ENCODE measurements around the gene ITPKB.
A peak's percentile ranks its signal among the peaks of the same experiment; 100 is the strongest.
"Not testable (repeated sequence)": the region's sequence is repeated elsewhere in the genome, so short reads cannot be mapped to it uniquely, and the experiment has no call there.

Gene ITPKB

GRCh38 chr1:226738995-226739695, at the start of gene ITPKB:
TSS of gene ITPKB (minus strand) at chr1:226739282. CDS start at chr1:226737458, 1,824 bp downstream.
- ATAC-seq, result peak; percentile 62
- Mint-ChIP-seq H3K4me3 (peak within 1 kb of the TSS; percentile 98), H3K36me3 (peaks cover 21% of the 10 kb centered on the region), H3K27ac (peak within 1 kb of the TSS; percentile 91), H3K4me1 (peaks cover 45% of the 10 kb centered on the region), H3K9me3 (no peaks in the 10 kb centered on the region), H3K27me3 (no peaks in the 10 kb centered on the region)

GRCh38 chr1:226787638-226788037, 48.6 kb upstream of the ITPKB start:
- ATAC-seq, result no peak
- H3K9me3 Mint-ChIP-seq, result no peaks in the 10 kb centered on the region
- H3K36me3 Mint-ChIP-seq, result no peaks in the 10 kb centered on the region
- peaks cover 19% of the 10 kb centered on the region for H3K4me1 Mint-ChIP-seq
- no peak overlapping the region for H3K27ac Mint-ChIP-seq
- H3K4me3 Mint-ChIP-seq, result no peak overlapping the region
- no peaks in the 10 kb centered on the region for H3K27me3 Mint-ChIP-seq

DNA sequence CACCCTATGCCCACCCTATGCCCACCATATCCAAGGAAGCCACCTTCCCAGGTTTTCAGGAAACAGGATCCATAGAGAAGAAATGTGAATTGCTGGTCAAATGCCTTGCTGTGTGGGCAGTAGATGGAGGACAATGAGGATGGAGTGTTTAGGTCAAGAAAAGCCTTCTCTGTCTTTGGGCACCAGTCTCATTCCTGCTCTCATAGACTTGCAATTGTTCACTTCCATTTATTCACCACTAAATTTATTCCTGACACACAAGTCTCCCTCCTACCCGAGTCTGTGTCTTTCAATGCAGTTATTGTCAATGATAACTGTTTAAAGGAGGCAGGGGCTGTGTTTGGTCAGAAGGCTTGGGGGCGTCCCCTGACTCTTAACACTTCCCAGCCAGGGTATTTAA, 48.0 kb upstream of the ITPKB start:
- H3K9me3 Mint-ChIP-seq, result no peaks in the 10 kb centered on the region
- no peaks in the 10 kb centered on the region for H3K27me3 Mint-ChIP-seq
- H3K4me3 Mint-ChIP-seq, result no peak overlapping the region
- peaks cover 19% of the 10 kb centered on the region for H3K4me1 Mint-ChIP-seq
- H3K27ac Mint-ChIP-seq, result no peak overlapping the region
- no peak for ATAC-seq
- no peaks in the 10 kb centered on the region for H3K36me3 Mint-ChIP-seq

DNA sequence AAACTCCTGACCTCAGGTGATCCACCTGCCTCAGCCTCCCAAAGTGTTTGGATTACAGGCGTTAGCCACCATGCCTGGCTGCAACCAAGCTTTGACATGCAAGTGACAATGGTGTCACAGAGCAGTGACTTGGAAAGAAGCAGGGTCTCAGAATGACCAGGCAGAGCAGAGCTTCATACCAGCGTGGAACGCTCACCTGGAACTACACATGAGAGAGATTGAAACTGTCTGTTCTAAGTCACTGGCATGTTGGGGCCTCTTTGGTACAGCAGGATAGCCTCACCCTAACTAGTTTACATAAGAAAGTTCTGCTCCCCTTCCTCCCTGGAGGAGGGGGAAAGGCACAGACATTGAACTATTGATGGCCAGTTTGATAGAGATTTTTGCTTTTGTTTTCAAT, 47.5 kb upstream of the ITPKB start:
- no peak overlapping the region for H3K27ac Mint-ChIP-seq
- H3K36me3 Mint-ChIP-seq, result no peaks in the 10 kb centered on the region
- H3K4me1 Mint-ChIP-seq, result peaks cover 19% of the 10 kb centered on the region
- no peaks in the 10 kb centered on the region for H3K27me3 Mint-ChIP-seq
- no peaks in the 10 kb centered on the region for H3K9me3 Mint-ChIP-seq
- ATAC-seq, result peak; percentile 85
- H3K4me3 Mint-ChIP-seq, result no peak overlapping the region

DNA sequence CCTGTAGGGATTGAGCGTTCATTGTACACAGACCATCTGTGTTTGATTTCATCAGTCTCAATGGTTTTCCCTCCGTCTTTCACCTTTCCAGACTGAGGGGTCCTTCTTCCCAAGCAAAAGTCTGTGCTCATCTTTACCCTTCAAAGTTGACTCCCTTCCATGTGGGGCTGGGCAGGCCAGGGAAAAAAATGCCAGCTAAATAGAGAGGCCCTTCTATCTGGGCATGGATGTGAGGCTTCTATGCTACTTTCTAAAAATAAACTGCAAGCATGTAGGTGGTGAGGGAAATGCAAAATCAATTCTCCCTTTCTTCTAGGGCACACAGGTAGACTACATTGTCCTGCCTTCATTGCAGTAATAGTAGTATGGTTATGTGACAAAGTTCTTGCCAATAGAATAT, 46.7 kb upstream of the ITPKB start:
- H3K36me3 Mint-ChIP-seq, result no peaks in the 10 kb centered on the region
- no peaks in the 10 kb centered on the region for H3K9me3 Mint-ChIP-seq
- no peaks in the 10 kb centered on the region for H3K27me3 Mint-ChIP-seq
- no peak overlapping the region for H3K4me3 Mint-ChIP-seq
- H3K27ac Mint-ChIP-seq, result no peak overlapping the region
- no peak for ATAC-seq
- H3K4me1 Mint-ChIP-seq, result peaks cover 19% of the 10 kb centered on the region

DNA sequence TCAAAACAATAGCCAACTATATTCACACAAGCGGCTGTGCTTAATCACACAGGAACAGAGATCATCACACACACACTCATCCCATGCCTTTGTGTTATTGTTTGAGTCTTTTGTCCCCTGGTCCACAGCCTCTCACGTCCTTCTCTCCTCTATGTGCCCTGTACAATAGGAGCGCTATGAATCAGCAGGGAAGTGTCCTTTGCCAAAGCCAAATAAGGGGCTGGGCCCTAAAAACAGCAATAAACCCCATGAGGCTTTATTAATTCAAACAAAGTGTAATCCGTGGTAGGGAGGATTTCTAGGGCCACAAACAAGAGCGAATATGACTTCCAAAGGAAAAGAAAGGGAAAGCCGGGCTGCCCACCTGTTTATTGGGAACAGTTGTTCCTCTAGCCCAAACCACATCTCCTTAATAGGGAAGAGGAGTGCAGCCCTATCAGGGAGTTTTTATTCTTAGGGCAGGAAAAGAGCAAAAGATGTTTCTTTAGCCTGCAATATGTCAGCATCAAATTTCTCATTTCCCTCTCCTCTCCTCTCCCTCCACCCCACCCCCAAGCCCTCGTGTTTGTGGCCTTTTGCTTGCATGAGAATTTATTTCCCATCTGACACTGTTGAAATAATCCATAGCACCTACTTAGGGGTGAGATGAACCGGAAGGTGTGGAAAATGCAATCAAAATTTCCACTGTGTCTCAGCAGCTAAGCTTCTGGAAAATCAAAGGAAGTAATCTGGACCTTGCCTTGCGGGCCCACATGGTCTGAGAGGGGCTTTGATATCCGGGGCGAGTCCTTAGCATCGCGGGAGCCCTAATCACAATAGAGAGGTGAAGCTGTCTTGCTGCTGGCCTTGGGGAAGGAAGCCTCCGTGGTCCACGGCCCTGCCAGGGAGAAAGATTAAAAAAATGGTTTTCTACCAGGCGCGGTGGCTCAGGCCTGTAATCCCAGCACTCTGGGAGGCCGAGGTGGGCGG, 45.3 kb upstream of the ITPKB start:
- Mint-ChIP-seq H3K4me1 (peaks cover 18% of the 10 kb centered on the region), H3K27ac (no peak overlapping the region), H3K36me3 (no peaks in the 10 kb centered on the region), H3K4me3 (no peak overlapping the region), H3K9me3 (no peaks in the 10 kb centered on the region), H3K27me3 (no peaks in the 10 kb centered on the region)
- no peak for ATAC-seq

GRCh38 chr1:226782845-226783601, 43.9 kb upstream of the ITPKB start:
- Mint-ChIP-seq H3K4me1 (peaks cover 6% of the 10 kb centered on the region), H3K36me3 (no peaks in the 10 kb centered on the region), H3K27ac (no peak overlapping the region), H3K9me3 (no peaks in the 10 kb centered on the region), H3K4me3 (no peak overlapping the region), H3K27me3 (no peaks in the 10 kb centered on the region)
- no peak for ATAC-seq

DNA sequence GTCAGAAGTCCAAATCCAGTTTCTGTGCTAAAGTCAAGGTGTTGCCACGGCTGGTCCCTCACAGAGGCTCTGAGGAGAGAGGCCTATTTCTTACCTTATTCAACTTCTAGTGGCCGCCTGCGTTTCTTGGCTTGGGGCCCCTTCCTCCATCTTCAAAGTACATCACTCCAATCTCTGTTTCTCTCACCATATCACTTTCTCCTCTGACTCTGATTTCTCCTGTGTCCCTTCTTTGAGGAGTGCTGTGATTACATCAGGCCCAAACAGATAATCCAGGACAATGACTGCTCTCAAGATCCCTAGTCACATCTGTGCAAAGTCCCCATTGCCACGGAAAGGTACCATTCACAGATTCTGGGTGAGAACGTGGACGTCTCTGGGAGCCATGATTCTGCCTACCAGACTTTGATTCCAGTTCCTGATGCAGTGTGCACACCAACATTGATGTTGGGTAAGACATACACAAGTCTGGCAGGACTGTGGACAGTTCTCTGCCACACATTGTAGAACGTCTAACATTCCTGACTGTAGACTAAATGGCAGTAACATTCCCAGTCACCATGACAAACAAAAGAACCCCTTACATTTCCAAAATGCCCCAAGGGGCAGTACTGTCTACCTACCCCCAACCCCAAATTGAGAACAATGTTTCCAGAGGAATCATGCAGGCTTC, 43.0 kb upstream of the ITPKB start:
- Mint-ChIP-seq H3K4me1 (peaks cover 6% of the 10 kb centered on the region), H3K27ac (no peak overlapping the region), H3K36me3 (no peaks in the 10 kb centered on the region), H3K27me3 (no peaks in the 10 kb centered on the region), H3K4me3 (no peak overlapping the region), H3K9me3 (no peaks in the 10 kb centered on the region)
- ATAC-seq, result no peak

GRCh38 chr1:226779561-226779960, 40.5 kb upstream of the ITPKB start:
- no peaks in the 10 kb centered on the region for H3K4me1 Mint-ChIP-seq
- H3K9me3 Mint-ChIP-seq, result no peaks in the 10 kb centered on the region
- H3K27ac Mint-ChIP-seq, result no peak overlapping the region
- no peaks in the 10 kb centered on the region for H3K27me3 Mint-ChIP-seq
- no peak for ATAC-seq
- H3K4me3 Mint-ChIP-seq, result no peak overlapping the region
- H3K36me3 Mint-ChIP-seq, result no peaks in the 10 kb centered on the region

GRCh38 chr1:226778657-226779058, 39.6 kb upstream of the ITPKB start:
- no peaks in the 10 kb centered on the region for H3K36me3 Mint-ChIP-seq
- no peaks in the 10 kb centered on the region for H3K27me3 Mint-ChIP-seq
- no peak overlapping the region for H3K4me3 Mint-ChIP-seq
- no peak for ATAC-seq
- no peaks in the 10 kb centered on the region for H3K4me1 Mint-ChIP-seq
- H3K27ac Mint-ChIP-seq, result no peak overlapping the region
- no peaks in the 10 kb centered on the region for H3K9me3 Mint-ChIP-seq

GRCh38 chr1:226776975-226777374, 37.9 kb upstream of the ITPKB start:
- H3K9me3 Mint-ChIP-seq, result no peaks in the 10 kb centered on the region
- peaks cover 14% of the 10 kb centered on the region for H3K4me1 Mint-ChIP-seq
- ATAC-seq, result no peak
- H3K36me3 Mint-ChIP-seq, result no peaks in the 10 kb centered on the region
- H3K27ac Mint-ChIP-seq, result no peak overlapping the region
- H3K4me3 Mint-ChIP-seq, result no peak overlapping the region
- H3K27me3 Mint-ChIP-seq, result no peaks in the 10 kb centered on the region

DNA sequence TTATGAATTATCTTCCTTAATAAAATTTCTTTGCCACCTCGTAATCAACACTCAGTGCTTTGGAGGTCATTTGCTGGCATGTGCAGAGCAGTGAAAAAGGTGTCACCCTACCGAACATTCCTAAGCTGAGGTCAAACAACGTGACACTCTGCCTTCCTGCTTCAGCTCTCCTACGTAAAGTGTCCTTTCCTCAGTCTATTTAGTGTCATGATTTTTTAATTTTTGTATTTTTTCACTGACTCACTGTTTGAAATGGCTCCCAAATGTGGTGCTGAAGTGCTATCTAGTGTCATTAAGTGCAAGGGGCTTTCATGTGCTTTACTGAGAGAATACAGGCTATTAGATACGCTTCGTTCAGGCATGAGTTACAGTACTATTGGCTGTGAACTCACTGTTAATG, 37.0 kb upstream of the ITPKB start:
- Mint-ChIP-seq H3K36me3 (no peaks in the 10 kb centered on the region), H3K4me1 (peaks cover 18% of the 10 kb centered on the region), H3K9me3 (no peaks in the 10 kb centered on the region), H3K4me3 (no peak overlapping the region), H3K27ac (no peak overlapping the region), H3K27me3 (no peaks in the 10 kb centered on the region)
- no peak for ATAC-seq

- Mint-ChIP-seq H3K27me3 (peaks cover 10% of the 10 kb centered on the region), H3K27ac (no peak overlapping the region), H3K36me3 (no peaks in the 10 kb centered on the region), H3K4me3 (no peak overlapping the region), H3K9me3 (no peaks in the 10 kb centered on the region), H3K4me1 (peaks cover 18% of the 10 kb centered on the region)
- ATAC-seq, result peak; percentile 75
These were observed 33.5 kb upstream of the ITPKB start for GRCh38 chr1:226772446-226773139.

DNA sequence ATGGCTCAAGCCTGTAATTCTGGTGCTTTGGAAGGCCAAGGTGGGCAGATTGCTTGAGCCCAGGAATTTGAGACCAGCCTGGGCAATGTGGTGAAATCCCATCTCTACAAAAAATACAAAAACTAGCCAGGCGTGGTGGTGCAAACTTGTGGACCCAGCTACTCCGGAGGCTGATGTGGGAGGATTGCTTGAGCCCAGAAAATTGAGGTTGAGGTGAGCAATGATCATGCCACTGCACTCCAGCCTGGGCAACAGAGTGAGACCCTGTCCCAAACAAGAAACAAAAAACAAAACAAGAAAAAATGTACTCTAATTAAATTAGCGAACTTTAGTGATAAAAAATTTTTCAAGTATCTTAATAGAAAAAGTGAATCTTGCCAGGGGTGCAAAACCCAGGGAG, 28.1 kb upstream of the ITPKB start:
- H3K4me3 Mint-ChIP-seq, ATAC-seq, H3K9me3 Mint-ChIP-seq, H3K27ac Mint-ChIP-seq, H3K36me3 Mint-ChIP-seq: not testable (repeated sequence)
- peaks cover 55% of the 10 kb centered on the region for H3K27me3 Mint-ChIP-seq
- peaks cover 33% of the 10 kb centered on the region for H3K4me1 Mint-ChIP-seq

Data from stimulated activated memory B cell treated with anti-CD40 and anti-IgM and Interleukin-4, amounts not matched to agents 10 μg/mL and 1 μg/mL and 100 μg/mL, for 72 hours (primary cell).